GM12864 (cell line): Measurements from ENCODE around the gene UBE4B.

ENCODE experiments used
- DNase-seq: peaks from one replicate; pipeline ENCODE4 v3.0.0-alpha.2; 2011; ENCODE audit warnings: low read depth
- H3K4me3 ChIP-seq: 2 replicates; pipeline ENCODE4 v1.5.1; 2011; ENCODE audit warnings: mild to moderate bottlenecking, low read depth, low read length, control low read depth
- TF ChIP-seq, protein P1 (sequence below): IDR thresholded peaks from 2 replicates; pipeline ENCODE4 v1.5.1; 2011; ENCODE audit warnings: low read depth, mild to moderate bottlenecking, moderate library complexity, low read length, control low read depth, inconsistent platforms; ENCODE audit errors: missing control alignments

The UBE4B gene

GRCh38 chr1:10185759-10186158 lies 153.0 kb downstream of the UBE4B start:
- no peak for DNase-seq
- TF ChIP-seq, protein P1, sequence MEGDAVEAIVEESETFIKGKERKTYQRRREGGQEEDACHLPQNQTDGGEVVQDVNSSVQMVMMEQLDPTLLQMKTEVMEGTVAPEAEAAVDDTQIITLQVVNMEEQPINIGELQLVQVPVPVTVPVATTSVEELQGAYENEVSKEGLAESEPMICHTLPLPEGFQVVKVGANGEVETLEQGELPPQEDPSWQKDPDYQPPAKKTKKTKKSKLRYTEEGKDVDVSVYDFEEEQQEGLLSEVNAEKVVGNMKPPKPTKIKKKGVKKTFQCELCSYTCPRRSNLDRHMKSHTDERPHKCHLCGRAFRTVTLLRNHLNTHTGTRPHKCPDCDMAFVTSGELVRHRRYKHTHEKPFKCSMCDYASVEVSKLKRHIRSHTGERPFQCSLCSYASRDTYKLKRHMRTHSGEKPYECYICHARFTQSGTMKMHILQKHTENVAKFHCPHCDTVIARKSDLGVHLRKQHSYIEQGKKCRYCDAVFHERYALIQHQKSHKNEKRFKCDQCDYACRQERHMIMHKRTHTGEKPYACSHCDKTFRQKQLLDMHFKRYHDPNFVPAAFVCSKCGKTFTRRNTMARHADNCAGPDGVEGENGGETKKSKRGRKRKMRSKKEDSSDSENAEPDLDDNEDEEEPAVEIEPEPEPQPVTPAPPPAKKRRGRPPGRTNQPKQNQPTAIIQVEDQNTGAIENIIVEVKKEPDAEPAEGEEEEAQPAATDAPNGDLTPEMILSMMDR = no peak
- no peak overlapping the region for H3K4me3 ChIP-seq

DNA sequence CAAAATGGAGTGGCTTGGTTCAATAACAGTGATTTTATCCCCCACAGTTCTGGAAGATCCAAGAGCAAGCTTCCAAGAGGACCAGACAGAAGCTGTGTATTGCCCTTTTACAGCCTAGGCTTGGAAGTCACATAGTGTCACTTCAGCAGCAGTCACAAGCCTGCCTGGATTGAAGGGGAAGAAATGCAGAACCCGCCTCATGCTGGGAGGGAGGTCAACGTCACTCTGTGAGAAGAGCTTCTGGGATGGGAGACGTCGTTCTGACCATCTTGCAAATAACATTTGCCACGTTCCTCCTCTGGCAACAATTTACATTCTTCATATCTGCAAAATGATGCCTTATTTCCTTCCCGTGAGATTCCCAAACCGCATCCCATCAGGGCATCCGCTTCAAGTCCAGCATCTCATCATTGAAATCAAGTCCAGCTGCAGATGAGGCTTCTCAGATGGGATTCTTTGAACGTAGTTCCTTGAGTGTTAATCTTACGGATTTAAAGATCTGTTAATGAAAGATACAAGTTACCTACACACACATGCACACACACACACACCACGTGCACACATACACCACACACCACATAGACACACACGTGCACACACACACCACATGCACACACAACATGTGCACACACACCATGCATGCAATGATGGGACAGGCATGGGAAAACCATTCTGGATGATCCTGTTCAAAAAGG lies 153.7 kb downstream of the UBE4B start:
- TF ChIP-seq, protein P1 = no peak
- no peak overlapping the region for H3K4me3 ChIP-seq
- no peak for DNase-seq

GRCh38 chr1:10187026-10187334 lies 154.2 kb downstream of the UBE4B start:
- no peak overlapping the region for H3K4me3 ChIP-seq
- no peak for DNase-seq
- TF ChIP-seq, protein P1 = no peak

DNA sequence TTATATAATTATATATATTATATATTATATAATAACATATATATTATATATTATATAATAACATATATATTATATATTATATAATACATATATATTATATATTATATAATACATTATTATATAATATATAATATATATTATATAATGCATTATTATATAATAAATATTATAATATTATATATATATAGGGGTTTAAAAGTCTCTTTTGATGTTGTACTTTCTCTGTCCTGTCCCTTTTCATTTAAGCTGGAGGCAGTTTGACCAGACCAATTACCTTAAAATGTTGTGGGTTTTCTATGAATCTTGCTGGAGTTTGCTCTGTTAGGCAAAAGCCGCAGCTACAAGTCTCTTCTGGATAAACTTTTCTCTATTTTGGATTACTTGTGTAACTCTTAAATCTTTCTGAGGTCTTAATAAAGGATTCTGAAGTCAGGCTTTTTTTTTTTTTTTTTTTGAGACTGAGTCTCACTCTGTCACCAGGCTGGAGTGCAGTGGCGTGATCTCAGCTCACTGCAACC lies 155.4 kb downstream of the UBE4B start:
- TF ChIP-seq, protein P1 = no peak
- H3K4me3 ChIP-seq = no peak overlapping the region
- DNase-seq = no peak

DNA sequence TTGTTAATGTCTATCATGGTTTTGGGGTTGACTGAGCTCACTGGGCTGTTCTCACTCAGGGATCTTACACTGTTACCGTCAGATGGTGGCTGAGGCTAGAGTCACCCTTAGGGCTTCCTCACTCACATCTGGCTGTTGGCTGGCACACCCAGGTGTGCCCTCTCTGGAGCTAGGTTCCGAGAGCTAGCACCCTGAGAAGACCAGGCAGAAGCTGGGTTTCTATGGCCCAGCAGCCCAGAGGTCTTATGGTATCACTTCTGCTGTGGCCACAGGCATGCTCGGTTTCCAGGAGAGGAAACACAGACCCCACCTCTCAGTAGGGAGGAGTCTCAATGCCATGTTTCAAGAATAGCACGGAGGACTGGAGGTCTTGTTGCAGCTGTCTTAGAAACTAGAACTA lies 156.9 kb downstream of the UBE4B start:
- no peak overlapping the region for H3K4me3 ChIP-seq
- peak; percentile 74 for DNase-seq
- TF ChIP-seq, protein P1 = no peak

GRCh38 chr1:10192263-10192662 lies 159.5 kb downstream of the UBE4B start:
- no peak for DNase-seq
- no peak overlapping the region for H3K4me3 ChIP-seq
- TF ChIP-seq, protein P1 = no peak

DNA sequence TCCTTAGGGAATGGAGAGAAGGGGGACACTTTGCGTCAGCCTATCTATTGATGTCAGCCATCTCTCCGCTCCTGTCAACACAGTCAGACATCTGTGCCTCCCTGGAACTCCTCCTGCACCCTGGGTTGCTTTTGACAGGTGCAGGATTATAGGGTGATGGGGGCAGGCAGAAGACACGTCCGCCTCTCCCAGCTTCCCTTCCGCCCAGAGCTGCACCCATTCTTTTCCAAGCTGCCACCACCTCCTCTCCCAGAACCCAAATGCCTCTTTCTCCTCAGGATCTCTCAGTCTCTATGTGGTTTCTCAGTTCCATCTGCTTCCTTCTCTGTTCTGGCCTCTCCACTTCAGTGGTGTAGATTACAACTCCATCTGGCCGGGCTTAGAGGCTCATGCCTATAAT lies 160.5 kb downstream of the UBE4B start:
- TF ChIP-seq, protein P1 = no peak
- no peak overlapping the region for H3K4me3 ChIP-seq
- DNase-seq = no peak
